Activated naive CD8-positive, alpha-beta T cell (primary cell): ENCODE results near the gene TXNL4A.
"Not testable (repeated sequence)": the region's sequence is repeated elsewhere in the genome, so short reads cannot be mapped to it uniquely, and the experiment has no call there.

ENCODE experiments used
- H3K27ac Mint-ChIP-seq: one replicate; pipeline ENCODE4 v1.8.0; 2021; ENCODE audit warnings: mixed read lengths
- H3K27me3 Mint-ChIP-seq: one replicate; pipeline ENCODE4 v1.8.0; 2021; ENCODE audit warnings: mixed read lengths
- H3K36me3 Mint-ChIP-seq: one replicate; pipeline ENCODE4 v1.8.0; 2021; ENCODE audit warnings: mixed read lengths
- H3K4me1 Mint-ChIP-seq: one replicate; pipeline ENCODE4 v1.8.0; 2021; ENCODE audit warnings: low read depth, mixed read lengths
- H3K4me3 Mint-ChIP-seq: one replicate; pipeline ENCODE4 v1.8.0; 2021; ENCODE audit warnings: mild to moderate bottlenecking, mixed read lengths
- H3K9me3 Mint-ChIP-seq: one replicate; pipeline ENCODE4 v1.8.0; 2021; ENCODE audit warnings: low read depth, mixed read lengths

The TXNL4A gene

DNA sequence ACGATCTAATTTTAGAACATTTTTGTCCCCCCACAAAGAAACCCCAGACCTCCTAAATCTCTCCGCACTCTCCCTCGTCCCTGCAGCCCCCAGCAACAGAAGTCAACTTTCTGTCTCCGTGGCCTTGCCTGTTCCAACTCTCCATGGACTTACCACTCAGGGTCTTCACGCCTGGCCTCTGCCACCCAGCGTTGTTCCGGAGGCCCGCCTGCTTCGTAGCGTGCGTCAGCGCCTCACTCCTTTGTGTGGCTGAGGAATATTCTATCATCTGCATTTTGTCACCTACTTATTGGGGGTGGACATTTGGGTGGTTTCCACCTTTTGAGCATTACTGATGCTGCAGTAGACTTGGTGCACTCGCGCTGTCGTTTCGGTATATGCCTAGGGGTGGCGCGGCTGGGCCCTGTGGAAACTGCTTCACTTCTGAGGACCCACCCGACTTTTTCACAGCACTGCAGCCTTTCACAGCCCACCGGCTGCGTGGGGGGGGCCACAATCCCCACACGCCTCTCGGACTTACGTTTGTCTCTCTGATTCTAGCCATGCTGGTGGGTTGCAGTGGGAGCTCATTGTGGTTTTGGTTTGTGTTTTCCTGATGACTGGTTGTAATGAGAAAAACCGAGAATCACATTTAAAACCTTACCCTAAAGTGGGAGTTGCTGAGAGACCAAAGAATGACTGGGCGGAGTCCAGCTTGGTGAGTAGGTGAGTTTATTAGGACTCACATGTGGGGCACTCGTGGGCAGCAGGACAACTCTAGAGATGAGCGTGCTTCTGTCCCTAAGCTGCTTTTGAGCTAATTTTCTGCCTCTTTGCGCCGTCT is 25.3 kb downstream of the TXNL4A start:
- no peaks in the 10 kb centered on the region for H3K36me3 Mint-ChIP-seq

GRCh38 chr18:79962311-79962710 is 26.1 kb downstream of the TXNL4A start:
- Mint-ChIP-seq H3K9me3 (no peaks in the 10 kb centered on the region), H3K4me1 (peaks cover 39% of the 10 kb centered on the region), H3K27ac (no peak overlapping the region), H3K36me3 (no peaks in the 10 kb centered on the region), H3K4me3 (no peak overlapping the region), H3K27me3 (no peaks in the 10 kb centered on the region)

More for the DNA sequence above, 25.3 kb downstream of the TXNL4A start:
- no peaks in the 10 kb centered on the region for H3K9me3 Mint-ChIP-seq
- peak overlapping the region; percentile 61 for H3K27ac Mint-ChIP-seq
- H3K4me3 Mint-ChIP-seq, result peak overlapping the region; percentile 76
- peaks cover 40% of the 10 kb centered on the region for H3K4me1 Mint-ChIP-seq
- H3K27me3 Mint-ChIP-seq, result no peaks in the 10 kb centered on the region

GRCh38 chr18:79961527-79962291 is 26.7 kb downstream of the TXNL4A start:
- peaks cover 35% of the 10 kb centered on the region for H3K4me1 Mint-ChIP-seq
- no peaks in the 10 kb centered on the region for H3K27me3 Mint-ChIP-seq
- no peaks in the 10 kb centered on the region for H3K36me3 Mint-ChIP-seq
- no peak overlapping the region for H3K4me3 Mint-ChIP-seq
- H3K9me3 Mint-ChIP-seq, result no peaks in the 10 kb centered on the region
- no peak overlapping the region for H3K27ac Mint-ChIP-seq

GRCh38 chr18:79960921-79961526 is 27.3 kb downstream of the TXNL4A start:
- Mint-ChIP-seq H3K36me3 (no peaks in the 10 kb centered on the region), H3K27me3 (no peaks in the 10 kb centered on the region), H3K4me3 (peak overlapping the region; percentile 65), H3K4me1 (peaks cover 34% of the 10 kb centered on the region), H3K9me3 (no peaks in the 10 kb centered on the region), H3K27ac (peak overlapping the region; percentile 0)

- peaks cover 30% of the 10 kb centered on the region for H3K4me1 Mint-ChIP-seq
- peak overlapping the region; percentile 65 for H3K4me3 Mint-ChIP-seq
- not testable (repeated sequence) for H3K9me3 Mint-ChIP-seq, H3K27me3 Mint-ChIP-seq, H3K36me3 Mint-ChIP-seq
- H3K27ac Mint-ChIP-seq, result peak overlapping the region; percentile 0
Observed at GRCh38 chr18:79960161-79960801, 28.1 kb downstream of the TXNL4A start.

DNA sequence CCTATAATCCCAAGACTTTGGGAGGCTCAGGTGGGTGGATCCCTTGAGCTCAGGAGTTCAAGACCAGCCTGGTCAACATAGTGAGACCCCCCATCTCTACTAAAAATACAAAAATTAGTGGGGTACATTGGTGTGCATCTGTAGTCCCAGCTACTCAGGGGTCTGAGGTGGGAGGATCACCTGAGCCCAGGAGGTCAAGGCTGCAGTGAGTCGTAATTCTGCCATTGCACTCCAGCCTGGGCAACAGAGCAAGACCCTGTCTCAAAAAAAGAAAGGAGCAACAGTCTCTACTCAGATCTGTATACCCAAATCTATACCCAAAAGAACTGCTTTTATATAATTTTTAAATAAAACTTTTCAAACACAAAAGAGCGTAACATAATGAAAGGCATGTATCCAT is 29.4 kb downstream of the TXNL4A start:
- Mint-ChIP-seq H3K9me3 (no peaks in the 10 kb centered on the region), H3K4me1 (peaks cover 28% of the 10 kb centered on the region), H3K27ac (no peak overlapping the region), H3K27me3 (no peaks in the 10 kb centered on the region), H3K36me3 (no peaks in the 10 kb centered on the region), H3K4me3 (no peak overlapping the region)

- Mint-ChIP-seq H3K4me3 (no peak overlapping the region), H3K36me3 (no peaks in the 10 kb centered on the region), H3K27me3 (no peaks in the 10 kb centered on the region), H3K9me3 (no peaks in the 10 kb centered on the region), H3K27ac (no peak overlapping the region), H3K4me1 (peaks cover 16% of the 10 kb centered on the region)
Observed at GRCh38 chr18:79956276-79956675, 32.1 kb downstream of the TXNL4A start.

DNA sequence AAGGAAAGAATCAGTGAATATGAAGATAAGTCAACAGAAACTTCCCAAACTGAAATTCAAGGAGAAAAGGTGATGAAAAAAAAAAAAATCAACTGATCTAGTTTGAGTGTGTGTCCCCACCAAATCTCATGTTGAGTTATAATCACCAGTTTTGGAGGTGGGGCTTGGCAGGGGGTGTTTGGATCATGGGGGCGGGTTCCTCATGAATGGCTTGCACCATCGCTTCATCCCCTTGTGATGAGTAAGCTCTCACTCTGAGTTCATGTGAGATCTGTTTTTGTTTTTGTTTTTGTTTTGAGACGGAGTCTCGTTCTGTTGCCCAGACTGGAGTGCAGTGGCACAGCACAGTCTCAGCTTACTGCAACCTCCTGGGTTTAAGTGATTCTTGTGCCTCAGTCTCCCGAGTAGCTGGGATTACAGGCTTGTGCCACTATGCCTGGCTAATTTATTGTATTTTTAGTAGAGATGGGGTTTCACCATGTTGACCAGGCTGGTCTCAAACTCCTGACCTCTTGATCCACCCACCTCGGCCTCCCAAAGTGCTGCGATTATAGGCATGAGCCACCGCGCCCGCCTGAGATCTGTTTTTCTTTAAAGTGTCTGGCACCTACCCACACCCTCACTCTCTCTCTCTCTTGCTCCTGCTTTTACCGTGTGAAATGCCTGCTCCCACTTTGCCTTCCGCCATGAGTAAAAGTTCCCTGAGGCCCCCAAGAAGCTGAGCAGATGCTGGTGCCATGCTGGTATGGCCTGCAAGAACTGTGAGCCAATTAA is 32.9 kb downstream of the TXNL4A start:
- Mint-ChIP-seq H3K27me3 (no peaks in the 10 kb centered on the region), H3K27ac (no peak overlapping the region), H3K4me3 (no peak overlapping the region), H3K4me1 (peaks cover 12% of the 10 kb centered on the region), H3K9me3 (no peaks in the 10 kb centered on the region), H3K36me3 (no peaks in the 10 kb centered on the region)

DNA sequence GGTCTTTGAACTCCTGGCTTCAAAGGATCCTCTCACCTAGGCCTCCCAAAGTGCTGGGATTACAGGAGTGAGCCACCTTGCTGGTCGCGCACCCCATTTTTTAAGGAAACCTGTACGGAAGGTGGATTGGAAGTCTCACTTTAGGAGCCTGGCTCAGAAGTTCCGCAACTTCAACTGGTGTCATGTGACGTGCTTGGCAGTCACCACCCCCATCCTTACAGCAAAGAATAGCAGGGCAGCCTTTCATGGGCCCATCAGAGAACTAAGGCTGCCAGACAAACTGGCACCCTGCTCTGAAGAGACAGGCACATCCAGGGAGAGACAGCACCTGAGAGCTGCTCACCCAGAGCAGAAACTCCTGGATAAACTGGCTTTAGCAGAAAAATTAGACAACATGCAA is 33.6 kb downstream of the TXNL4A start:
- no peak overlapping the region for H3K4me3 Mint-ChIP-seq
- no peaks in the 10 kb centered on the region for H3K9me3 Mint-ChIP-seq
- no peaks in the 10 kb centered on the region for H3K27me3 Mint-ChIP-seq
- H3K4me1 Mint-ChIP-seq, result peaks cover 12% of the 10 kb centered on the region
- no peaks in the 10 kb centered on the region for H3K36me3 Mint-ChIP-seq
- H3K27ac Mint-ChIP-seq, result no peak overlapping the region

- H3K4me1 Mint-ChIP-seq, result peaks cover 14% of the 10 kb centered on the region
Observed at GRCh38 chr18:79953971-79954651, 34.3 kb downstream of the TXNL4A start.

DNA sequence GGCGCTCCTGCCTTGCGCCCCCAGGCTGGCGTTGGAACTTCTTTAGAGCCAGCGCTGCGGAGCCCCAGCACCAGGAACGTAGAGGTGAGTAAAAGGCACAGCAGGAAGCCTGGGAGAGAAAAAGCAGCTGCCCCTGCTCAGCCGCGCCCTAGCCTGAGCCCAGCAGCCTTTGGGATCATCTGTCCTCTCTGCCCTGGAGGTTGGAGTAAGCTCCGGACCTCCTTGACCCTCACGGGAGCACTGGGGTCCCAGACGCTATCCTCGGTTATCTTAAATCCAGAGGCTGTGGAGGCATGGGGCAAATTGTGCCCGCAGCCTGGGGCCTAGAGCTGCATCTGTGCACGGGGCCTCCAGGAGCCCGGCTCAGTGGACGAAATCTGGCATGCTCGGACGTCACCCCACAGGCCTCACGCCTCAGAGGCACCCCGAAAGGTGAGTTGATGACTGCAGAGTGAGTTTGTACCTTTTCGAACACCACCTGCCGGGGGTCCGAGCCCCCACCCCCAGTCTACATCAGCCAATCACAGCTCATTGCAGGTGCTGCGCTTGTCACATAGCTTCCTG is 35.3 kb downstream of the TXNL4A start:
- H3K27me3 Mint-ChIP-seq, result no peaks in the 10 kb centered on the region
- peaks cover 23% of the 10 kb centered on the region for H3K4me1 Mint-ChIP-seq
- H3K4me3 Mint-ChIP-seq, result peak overlapping the region; percentile 59
- no peak overlapping the region for H3K27ac Mint-ChIP-seq
- H3K36me3 Mint-ChIP-seq, result no peaks in the 10 kb centered on the region
- no peaks in the 10 kb centered on the region for H3K9me3 Mint-ChIP-seq

More at GRCh38 chr18:79953971-79954651, 34.3 kb downstream of the TXNL4A start:
- Mint-ChIP-seq H3K9me3 (no peaks in the 10 kb centered on the region), H3K4me3 (no peak overlapping the region), H3K36me3 (no peaks in the 10 kb centered on the region), H3K27me3 (no peaks in the 10 kb centered on the region), H3K27ac (no peak overlapping the region)

DNA sequence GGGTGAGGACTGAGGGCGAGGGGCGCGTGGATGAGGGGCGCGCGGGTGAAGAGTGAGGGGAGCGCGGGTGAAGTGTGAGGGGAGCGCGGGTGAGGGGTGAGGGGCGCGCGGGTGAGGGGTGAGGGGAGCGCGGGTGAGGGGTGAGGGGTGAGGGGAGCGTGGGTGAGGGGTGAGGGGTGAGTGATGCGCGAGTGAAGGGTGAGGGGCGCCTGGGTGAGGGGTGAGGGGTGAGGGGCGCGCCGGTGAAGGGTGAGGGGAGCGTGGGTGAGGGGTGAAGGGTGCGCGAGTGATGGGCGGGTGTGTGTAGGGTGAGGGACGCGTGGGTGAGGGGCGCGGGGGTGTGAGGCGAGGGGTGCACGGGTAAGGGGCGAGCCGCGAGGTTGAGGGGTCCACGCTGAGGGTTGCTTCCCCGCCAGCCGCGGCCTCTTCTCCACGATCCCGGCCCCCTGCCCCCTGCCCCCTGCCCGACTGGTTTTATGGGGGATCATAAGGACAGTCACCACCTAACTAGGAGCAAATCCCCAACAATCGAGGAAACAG is 35.8 kb downstream of the TXNL4A start:
- no peaks in the 10 kb centered on the region for H3K9me3 Mint-ChIP-seq
- H3K27me3 Mint-ChIP-seq, result no peaks in the 10 kb centered on the region
- no peak overlapping the region for H3K27ac Mint-ChIP-seq
- no peak overlapping the region for H3K4me3 Mint-ChIP-seq
- no peaks in the 10 kb centered on the region for H3K36me3 Mint-ChIP-seq
- H3K4me1 Mint-ChIP-seq, result peaks cover 24% of the 10 kb centered on the region
